Loucy (cell line): ENCODE measurements around the gene PDLIM7.

Experiments used
- H2AFZ ChIP-seq: fragments of 200-600 bp; sonication (generic); 2 replicates; pipeline ENCODE4 v1.6.0; 2016; ENCODE audit warnings: antibody characterized with exemption, mild to moderate bottlenecking, low read length, moderate library complexity
- H3F3A ChIP-seq: fragments of 200-600 bp; 2 replicates; pipeline ENCODE4 v1.6.0; 2016; ENCODE audit warnings: antibody characterized with exemption, low read depth, mild to moderate bottlenecking
- H3K27me3 ChIP-seq: fragments of 200-600 bp; sonication (generic); 2 replicates; pipeline ENCODE4 v1.6.1; 2014; ENCODE audit warnings: low read length, mild to moderate bottlenecking; ENCODE audit not compliant: insufficient read depth, poor library complexity, severe bottlenecking
- H3K36me3 ChIP-seq: fragments of 200-600 bp; sonication (generic); 2 replicates; pipeline ENCODE4 v1.6.1; 2016; ENCODE audit warnings: low read length; ENCODE audit not compliant: insufficient read depth
- H3K4me1 ChIP-seq: fragments of 200-600 bp; sonication (generic); 2 replicates; pipeline ENCODE4 v1.5.1; 2014; ENCODE audit warnings: low read length, mild to moderate bottlenecking; ENCODE audit not compliant: insufficient read depth, poor library complexity, severe bottlenecking
- H3K4me2 ChIP-seq: fragments of 200-600 bp; sonication (generic); 2 replicates; pipeline ENCODE4 v1.6.0; 2014; ENCODE audit warnings: antibody characterized with exemption, low read length, low read depth, mild to moderate bottlenecking; ENCODE audit not compliant: poor library complexity, severe bottlenecking
- H3K4me3 ChIP-seq: fragments of 200-600 bp; sonication (generic); 2 replicates; pipeline ENCODE4 v1.5.1; 2014; ENCODE audit warnings: low read length, mild to moderate bottlenecking, mixed read lengths; ENCODE audit not compliant: poor library complexity, severe bottlenecking
- H3K79me2 ChIP-seq: fragments of 200-600 bp; sonication (generic); 2 replicates; pipeline ENCODE4 v1.6.1; 2014; ENCODE audit warnings: low read length; ENCODE audit not compliant: insufficient read depth
- H3K9ac ChIP-seq: fragments of 200-600 bp; sonication (generic); 2 replicates; pipeline ENCODE4 v1.6.0; 2014; ENCODE audit warnings: mild to moderate bottlenecking, low read depth, low read length, moderate library complexity; ENCODE audit not compliant: poor library complexity, severe bottlenecking
- H3K9me2 ChIP-seq: fragments of 200-600 bp; sonication (generic); replicated peaks from 2 replicates; pipeline ENCODE4 v1.6.1; 2016; ENCODE audit warnings: low read depth, low read length, mixed read lengths
- H3K9me3 ChIP-seq: fragments of 200-600 bp; sonication (generic); 2 replicates; pipeline ENCODE4 v1.6.1; 2014; ENCODE audit warnings: mild to moderate bottlenecking, antibody characterized with exemption, low read length, low read depth; ENCODE audit not compliant: insufficient read depth
- H4K20me1 ChIP-seq: fragments of 200-600 bp; sonication (generic); 2 replicates; pipeline ENCODE4 v1.6.0; 2014; ENCODE audit warnings: antibody characterized with exemption, low read length, mild to moderate bottlenecking; ENCODE audit not compliant: insufficient read depth, poor library complexity, severe bottlenecking
- CTCF ChIP-seq: fragments of 200-600 bp; sonication (generic); conservative IDR thresholded peaks from 2 replicates; pipeline ENCODE4 v1.5.1; 2014; ENCODE audit warnings: mild to moderate bottlenecking, antibody characterized with exemption, low read length
- EZH2phosphoT487 ChIP-seq: fragments of 200-600 bp; IDR thresholded peaks from 2 replicates; pipeline ENCODE4 v1.6.1; 2018; ENCODE audit warnings: antibody characterized with exemption, mild to moderate bottlenecking, moderate library complexity, borderline replicate concordance

The PDLIM7 gene

DNA sequence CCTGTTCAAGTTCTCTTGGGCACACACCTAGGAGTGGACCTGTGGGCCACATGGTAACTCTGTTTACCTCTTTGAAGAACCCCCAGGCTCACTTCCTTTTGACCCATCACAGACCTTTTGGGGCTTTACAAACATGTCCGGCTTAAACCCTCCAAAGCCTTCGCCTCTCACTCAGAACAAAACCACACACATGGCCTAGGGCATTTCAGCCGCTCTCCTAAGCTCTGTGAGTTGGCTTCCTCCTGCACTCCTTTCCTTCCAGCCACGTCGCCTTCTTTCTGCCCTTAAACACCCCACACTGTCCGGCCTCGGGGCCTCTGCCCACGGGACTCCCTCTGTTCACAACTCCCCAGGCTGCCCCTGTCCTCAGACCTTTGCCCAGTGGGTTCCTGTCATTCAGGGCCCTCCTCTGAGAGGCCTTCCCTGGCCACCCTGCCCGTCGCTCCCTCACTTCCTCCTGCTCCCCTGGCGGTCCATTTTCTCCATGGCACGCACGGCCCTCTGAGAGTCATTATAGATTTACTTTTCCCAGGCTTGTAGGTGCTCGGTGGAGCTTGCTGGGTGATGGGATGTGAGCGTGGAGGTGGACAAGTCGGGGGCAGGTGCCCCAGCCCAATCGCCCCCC, 10.3 kb upstream of the PDLIM7 start:
- H4K20me1 ChIP-seq: no peaks in the 10 kb centered on the region

DNA sequence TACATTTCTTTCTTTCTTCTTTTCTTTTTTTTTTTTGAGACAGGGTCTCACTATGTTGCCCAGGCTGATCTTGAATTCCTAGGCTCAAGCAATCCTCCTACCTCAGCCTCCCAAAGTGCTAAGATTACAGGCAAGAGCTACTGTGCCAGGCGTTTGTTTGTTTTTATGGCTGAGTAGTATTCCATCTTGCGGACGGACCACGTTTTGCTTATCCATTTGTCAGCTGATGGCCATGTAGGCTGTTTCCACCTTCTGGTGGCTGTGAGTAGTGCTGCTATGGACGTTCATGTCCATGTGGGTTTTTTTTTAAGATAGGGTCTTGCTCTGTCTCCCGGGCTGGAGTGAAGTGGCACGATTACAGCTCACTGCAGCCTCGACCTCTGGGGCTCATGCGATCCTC, 9.8 kb upstream of the PDLIM7 start:
- peak overlapping the region; percentile 63 for H3K9ac ChIP-seq
- TF ChIP-seq EZH2phosphoT487 (no peak), CTCF (peak; percentile 33; the same call in 1 of the 2 replicates)
- H3K9me3 ChIP-seq: no peaks in the 10 kb centered on the region
- H3K4me2 ChIP-seq: no peak overlapping the region
- no peak overlapping the region for H2AFZ ChIP-seq
- no peak overlapping the region for H3K4me3 ChIP-seq
- no peaks in the 10 kb centered on the region; the same call in 1 of the 2 replicates for H3K36me3 ChIP-seq
- H3K4me1 ChIP-seq: peaks cover 10% of the 10 kb centered on the region
- H3F3A ChIP-seq: no peaks in the 10 kb centered on the region
- no peaks in the 10 kb centered on the region for H3K27me3 ChIP-seq
- no peaks in the 10 kb centered on the region for H3K79me2 ChIP-seq
- no peaks in the 10 kb centered on the region for H3K9me2 ChIP-seq
- no peaks in the 10 kb centered on the region for H4K20me1 ChIP-seq

More for the DNA sequence above, 10.3 kb upstream of the PDLIM7 start:
- no peaks in the 10 kb centered on the region for H3K9me3 ChIP-seq
- no peak overlapping the region for H3K4me3 ChIP-seq
- no peak overlapping the region for H2AFZ ChIP-seq
- TF ChIP-seq CTCF (no peak), EZH2phosphoT487 (no peak)
- H3K9ac ChIP-seq: peak overlapping the region; percentile 63
- no peaks in the 10 kb centered on the region for H3K9me2 ChIP-seq
- H3K27me3 ChIP-seq: no peaks in the 10 kb centered on the region
- peaks cover 4% of the 10 kb centered on the region; the same call in 1 of the 2 replicates for H3K79me2 ChIP-seq
- no peaks in the 10 kb centered on the region; the same call in 1 of the 2 replicates for H3K36me3 ChIP-seq
- H3K4me2 ChIP-seq: no peak overlapping the region
- no peaks in the 10 kb centered on the region for H3F3A ChIP-seq
- H3K4me1 ChIP-seq: peaks cover 10% of the 10 kb centered on the region

DNA sequence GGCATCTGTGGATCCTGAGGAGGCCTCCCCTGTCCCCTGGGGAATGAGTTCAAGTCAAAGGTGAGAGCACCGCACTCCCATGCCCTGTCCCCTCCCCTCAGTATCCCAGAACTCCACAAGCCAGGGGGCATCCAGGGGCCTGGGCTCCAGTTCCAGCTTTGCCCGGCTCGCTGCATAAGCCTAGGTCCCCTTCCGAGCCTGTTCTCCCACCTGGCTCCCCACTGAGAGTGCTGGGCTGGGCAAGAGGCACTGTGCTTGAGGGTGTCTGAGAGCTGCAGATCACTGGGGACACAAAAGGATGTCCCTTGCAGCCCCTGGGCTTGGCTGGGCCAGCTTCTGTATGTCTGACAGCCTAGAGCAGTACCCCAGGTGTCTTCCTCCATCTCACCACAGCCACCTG, 7.7 kb upstream of the PDLIM7 start:
- Histone ChIP-seq H3K9ac (no peak overlapping the region), H2AFZ (no peak overlapping the region), H3K9me2 (no peaks in the 10 kb centered on the region), H3K27me3 (no peaks in the 10 kb centered on the region), H4K20me1 (no peaks in the 10 kb centered on the region), H3K79me2 (no peaks in the 10 kb centered on the region), H3K4me1 (peaks cover 8% of the 10 kb centered on the region), H3K36me3 (no peaks in the 10 kb centered on the region), H3K9me3 (no peaks in the 10 kb centered on the region), H3F3A (no peaks in the 10 kb centered on the region), H3K4me2 (no peak overlapping the region), H3K4me3 (no peak overlapping the region)
- no peak for TF ChIP-seq CTCF
- no peak for TF ChIP-seq EZH2phosphoT487
